Stimulated activated CD4-positive, alpha-beta T cell treated with anti-CD3 and anti-CD28 coated beads, Interleukin-2, amount 100 ng/mL, for 24 hours (primary cell): ENCODE data around the gene CLTA.
"Not testable (repeated sequence)": the region's sequence is repeated elsewhere in the genome, so short reads cannot be mapped to it uniquely, and the experiment has no call there.

Source experiments
- DNase-seq, 2 donors: peaks; one replicate each; pipeline ENCODE4 v3.0.0-alpha.2; 2020

Gene CLTA

GRCh38 chr9:36158917-36159316 lies 31.8 kb upstream of the CLTA start:
- no peak for DNase-seq

DNA sequence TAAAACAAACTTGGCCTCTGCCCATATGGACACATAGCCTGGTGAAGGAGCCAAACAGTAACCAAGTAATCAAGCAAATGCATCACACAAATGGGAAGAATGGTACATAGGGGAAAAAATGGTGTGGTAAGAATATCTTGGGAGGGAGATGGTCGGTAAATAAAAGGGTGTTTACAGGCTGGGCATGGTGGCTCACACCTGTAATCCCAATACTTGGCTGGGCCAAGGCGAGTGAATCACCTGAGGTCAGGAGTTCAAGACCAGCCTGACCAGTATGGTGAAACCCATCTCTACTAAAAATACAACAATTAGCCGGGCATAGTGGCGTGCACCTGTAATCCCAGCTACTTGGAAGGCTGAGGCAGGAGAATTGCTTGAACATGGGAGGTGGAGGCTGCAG lies 31.2 kb upstream of the CLTA start:
- DNase-seq = not testable (repeated sequence)

GRCh38 chr9:36160126-36160525 lies 30.6 kb upstream of the CLTA start:
- DNase-seq = not testable (repeated sequence)

- DNase-seq = no peak
These were observed 29.5 kb upstream of the CLTA start for GRCh38 chr9:36161187-36161586.

DNA sequence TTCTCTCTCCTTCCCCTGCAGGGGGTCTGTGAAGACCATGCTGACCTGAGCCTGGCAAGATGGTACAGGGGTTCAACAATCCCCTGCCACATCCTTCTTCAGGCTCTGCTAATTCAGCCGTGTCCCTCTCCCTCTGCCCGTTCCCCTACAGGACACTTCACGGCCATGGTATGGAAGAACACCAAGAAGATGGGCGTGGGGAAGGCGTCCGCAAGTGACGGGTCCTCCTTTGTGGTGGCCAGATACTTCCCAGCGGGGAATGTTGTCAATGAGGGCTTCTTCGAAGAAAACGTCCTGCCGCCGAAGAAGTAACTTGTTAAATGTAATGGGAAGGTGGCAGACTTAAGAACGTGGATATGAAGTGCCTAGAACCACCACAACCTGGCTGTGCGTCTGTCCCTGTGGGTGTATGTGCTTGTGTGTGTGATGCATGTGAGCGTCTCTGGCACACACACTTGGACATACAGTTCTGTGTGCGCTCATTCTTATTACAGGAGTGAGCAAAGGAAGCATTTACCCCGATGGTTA lies 28.4 kb upstream of the CLTA start:
- no peak for DNase-seq

- DNase-seq = no peak
These were observed 27.5 kb upstream of the CLTA start for GRCh38 chr9:36163049-36163785.

GRCh38 chr9:36163786-36164170 lies 26.9 kb upstream of the CLTA start:
- no peak for DNase-seq

- no peak for DNase-seq
These were observed 26.3 kb upstream of the CLTA start for GRCh38 chr9:36164372-36164771.

- no peak for DNase-seq
These were observed 25.7 kb upstream of the CLTA start for GRCh38 chr9:36164989-36165388.

GRCh38 chr9:36165826-36166167 lies 24.9 kb upstream of the CLTA start:
- DNase-seq = no peak

GRCh38 chr9:36166168-36166927 lies 24.4 kb upstream of the CLTA start:
- peak; percentile 85 to 89 for DNase-seq

DNA sequence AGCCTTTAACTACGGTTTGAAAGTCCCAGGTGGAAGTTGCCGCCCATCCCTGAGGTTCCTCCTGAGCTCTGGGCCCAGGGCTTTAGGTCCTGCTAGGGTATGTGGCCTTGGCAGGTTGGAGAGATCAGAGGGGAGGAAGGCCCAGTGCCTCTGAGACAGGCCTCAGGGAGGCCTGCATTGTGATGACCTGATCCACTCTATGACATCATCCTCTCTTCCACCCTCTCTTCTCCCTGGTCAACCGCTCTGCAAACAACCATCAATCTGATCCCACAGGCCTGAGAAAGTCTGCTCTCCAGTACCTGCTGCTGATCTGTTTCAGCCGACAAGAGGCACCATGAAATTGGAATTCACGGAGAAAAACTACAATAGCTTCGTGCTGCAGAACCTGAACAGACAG lies 21.6 kb upstream of the CLTA start, which contains the start of gene CCIN:
CCIN (plus strand) TSS at position 223 of the 400 bp plus-strand sequence; CDS start at position 338, 115 bp downstream.
- no peak for DNase-seq

- no peak for DNase-seq
These were observed 21.0 kb upstream of the CLTA start for GRCh38 chr9:36169708-36170107.

GRCh38 chr9:36170531-36170930 lies 20.2 kb upstream of the CLTA start:
- DNase-seq = no peak

- no peak for DNase-seq
These were observed 16.9 kb upstream of the CLTA start for GRCh38 chr9:36173861-36174260.

GRCh38 chr9:36174271-36174670 lies 16.4 kb upstream of the CLTA start:
- DNase-seq = no peak

DNA sequence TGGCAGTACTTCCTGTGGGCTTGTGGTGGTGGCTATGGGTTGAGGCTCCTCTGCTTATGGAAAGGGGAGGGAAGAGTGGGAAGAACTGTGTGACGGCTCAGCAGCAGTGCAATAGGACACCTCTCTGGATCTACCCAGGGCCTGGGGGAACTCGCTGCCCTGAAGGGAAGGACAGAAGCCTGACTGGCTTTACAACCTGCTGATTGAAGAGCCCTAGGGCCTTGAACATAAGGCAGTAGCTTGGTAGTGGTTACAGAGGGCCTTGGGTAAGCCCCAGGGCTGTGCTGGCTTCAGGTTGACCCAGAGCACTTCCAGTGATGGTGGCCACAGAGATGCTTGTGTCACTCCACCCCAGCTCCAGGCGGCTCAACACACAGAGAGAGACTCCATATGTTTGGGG lies 16.0 kb upstream of the CLTA start:
- no peak for DNase-seq

GRCh38 chr9:36175209-36175608 lies 15.5 kb upstream of the CLTA start:
- not testable (repeated sequence) for DNase-seq

DNA sequence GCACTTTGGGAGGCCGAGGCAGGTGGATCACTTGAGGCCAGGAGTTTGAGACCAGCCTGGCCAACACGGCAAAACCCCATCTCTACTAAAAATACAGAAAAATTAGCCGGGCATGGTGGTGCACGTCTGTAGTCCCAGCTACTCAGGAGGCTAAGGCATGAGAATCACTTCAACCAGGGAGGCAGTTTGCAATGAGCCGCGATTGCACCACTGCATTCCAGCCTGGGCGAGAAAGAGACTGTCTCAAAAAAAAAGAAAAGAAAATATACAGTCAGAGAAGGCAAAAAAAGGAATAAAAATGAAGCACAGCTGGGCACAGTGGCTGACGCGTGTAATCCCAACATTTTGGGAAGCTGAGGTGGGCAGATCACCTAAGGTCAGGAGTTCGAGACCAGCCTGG lies 14.2 kb upstream of the CLTA start:
- DNase-seq = not testable (repeated sequence)

DNA sequence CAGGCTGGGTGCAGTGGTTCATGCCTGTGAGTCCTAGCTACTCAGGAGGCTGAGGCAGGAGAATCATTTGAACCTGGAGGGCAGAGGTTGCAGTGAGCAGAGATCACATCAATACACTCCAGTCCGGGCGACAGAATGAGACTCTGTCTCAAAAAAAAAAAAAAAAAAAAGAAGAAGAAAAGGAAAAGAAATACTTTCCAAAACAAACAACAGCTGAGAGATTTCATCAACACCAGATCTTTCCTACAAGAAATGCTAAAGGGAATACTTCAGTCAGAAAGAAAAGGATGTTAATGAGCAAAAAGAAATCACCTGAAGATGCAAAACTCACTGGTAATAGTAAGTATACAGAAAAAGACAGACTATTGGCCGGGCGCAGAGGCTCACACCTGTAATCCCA lies 13.2 kb upstream of the CLTA start:
- no peak for DNase-seq

DNA sequence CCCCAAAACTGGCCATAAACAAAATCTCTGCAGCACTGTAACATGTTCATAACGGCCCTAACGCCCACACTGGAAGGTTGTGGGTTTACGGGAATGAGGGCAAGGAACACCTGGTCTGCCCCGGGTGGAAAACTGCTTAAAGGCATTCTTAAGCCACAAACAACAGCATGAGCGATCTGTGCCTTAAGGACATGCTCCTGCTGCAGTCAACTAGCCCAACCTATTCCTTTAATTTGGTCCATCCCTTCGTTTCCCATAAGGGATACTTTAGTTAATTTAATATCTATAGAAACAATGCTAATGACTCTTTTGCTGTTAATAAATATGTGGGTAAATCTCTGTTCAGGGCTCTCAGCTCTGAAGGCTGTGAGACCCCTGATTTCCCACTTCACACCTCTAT lies 10.5 kb upstream of the CLTA start:
- DNase-seq = not testable (repeated sequence)

- DNase-seq = no peak
These were observed 3.3 kb upstream of the CLTA start for GRCh38 chr9:36187414-36187813.

DNA sequence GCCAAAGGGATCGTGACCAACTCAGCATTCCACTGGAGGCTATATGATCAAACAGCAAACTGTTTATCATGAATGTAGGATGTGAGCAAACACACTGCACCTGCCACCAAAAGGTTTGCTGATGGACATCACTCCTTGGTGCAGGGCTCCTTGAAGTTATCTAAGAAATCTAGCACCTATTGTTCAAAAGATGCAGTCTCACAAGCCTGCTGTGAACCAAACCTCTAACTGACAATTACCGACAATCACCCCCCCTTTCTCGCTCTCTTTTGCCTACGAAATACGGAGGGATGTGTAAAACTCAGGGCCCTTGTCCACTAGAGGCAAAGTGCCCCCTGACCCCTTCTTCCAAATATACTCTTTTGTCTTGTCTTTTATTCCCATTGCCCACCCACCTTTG lies 2.5 kb upstream of the CLTA start:
- DNase-seq = no peak

DNA sequence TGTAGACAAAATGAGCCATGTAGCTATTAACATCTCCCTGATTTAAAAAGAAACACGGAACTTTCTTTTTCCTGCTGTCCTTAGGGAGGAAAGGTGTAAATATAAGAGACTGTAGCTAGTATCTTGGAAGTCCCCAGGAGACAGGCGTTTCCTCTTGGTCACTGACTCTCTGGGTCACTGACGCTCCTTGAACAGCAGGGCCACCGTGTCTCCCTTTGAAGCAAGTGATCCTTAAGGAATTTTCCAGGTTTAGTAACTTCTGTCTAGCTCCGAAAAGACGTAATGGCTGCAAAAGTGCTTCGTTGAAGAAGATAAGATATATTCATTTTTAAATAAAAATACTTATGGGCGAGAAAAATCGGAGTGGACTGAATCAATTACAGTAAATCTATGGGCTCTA lies 745 bp upstream of the CLTA start:
- no peak for DNase-seq
